SK-N-MC (cell line): ENCODE measurements around the gene CDC42EP5.

Experiments
- EZH2 ChIP-seq: fragments of 200-600 bp; sonication (generic); IDR thresholded peaks from one replicate; pipeline ENCODE4 v1.6.1; 2017; ENCODE audit warnings: antibody characterized with exemption
- POLR2AphosphoS5 ChIP-seq: IDR thresholded peaks from 2 replicates; pipeline ENCODE4 v1.6.1; 2012; ENCODE audit warnings: mild to moderate bottlenecking, low read depth, low read length, borderline replicate concordance

DNA sequence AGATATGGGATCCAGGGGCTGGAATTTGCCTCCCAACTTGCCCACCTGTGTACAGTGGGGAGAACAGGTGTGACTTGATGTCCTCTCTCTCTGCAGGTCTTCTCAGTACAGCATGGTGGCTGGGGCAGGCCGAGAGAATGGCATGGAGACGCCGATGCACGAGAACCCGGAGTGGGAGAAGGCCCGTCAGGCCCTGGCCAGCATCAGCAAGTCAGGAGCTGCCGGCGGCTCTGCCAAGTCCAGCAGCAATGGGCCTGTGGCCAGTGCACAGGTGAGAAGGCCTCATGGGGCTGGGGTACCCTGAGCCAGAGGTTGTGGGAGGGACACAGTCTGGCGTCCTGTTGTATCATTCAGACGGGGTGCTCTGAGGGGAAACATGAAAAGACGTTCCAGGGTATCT is 21.1 kb downstream of the CDC42EP5 start:
- TF ChIP-seq EZH2 (no peak), POLR2AphosphoS5 (no peak)
